K562 (cell line): ENCODE measurements around the gene CREB3L1. TPM values are rescaled to one million over a fixed set of nuclear protein-coding genes. Genes with fewer than 3 reads are reported as not detected.
A peak's percentile ranks its signal among the peaks of the same experiment; 100 is the strongest.

Experiments used
- BMI1 ChIP-seq: fragments of 150-350 bp; IDR thresholded peaks from 2 replicates; pipeline ENCODE4 v1.6.1; 2014; ENCODE audit warnings: low read length
- DEAF1 ChIP-seq: fragments of 450-650 bp; formaldehyde crosslinking; IDR thresholded peaks from 2 replicates; pipeline ENCODE4 v1.4.0; 2020; ENCODE audit warnings: mild to moderate bottlenecking, moderate library complexity
- ETS1 ChIP-seq: conservative IDR thresholded peaks from 2 replicates; pipeline ENCODE4 v1.6.1; 2011; ENCODE audit warnings: low read depth, mild to moderate bottlenecking, low read length; ENCODE audit not compliant: control insufficient read depth
- FIP1L1 ChIP-seq: fragments of 200-400 bp; formaldehyde crosslinking; IDR thresholded peaks from 2 replicates; pipeline ENCODE4 v1.6.1; 2018; ENCODE audit warnings: mild to moderate bottlenecking, low read depth, low read length; ENCODE audit not compliant: poor library complexity, severe bottlenecking
- FOXA1 ChIP-seq: fragments of 450-650 bp; IDR thresholded peaks from 2 replicates; pipeline ENCODE4 v1.6.1; 2016; ENCODE audit warnings: mild to moderate bottlenecking, borderline replicate concordance
- HNRNPL ChIP-seq: fragments of 200-400 bp; formaldehyde crosslinking; IDR thresholded peaks from 2 replicates; pipeline ENCODE4 v1.6.1; 2017; ENCODE audit warnings: low read depth, mild to moderate bottlenecking, low read length
- HNRNPLL ChIP-seq: fragments of 200-400 bp; formaldehyde crosslinking; IDR thresholded peaks from 2 replicates; pipeline ENCODE4 v1.6.1; 2017; ENCODE audit warnings: low read length, low read depth, mild to moderate bottlenecking; ENCODE audit not compliant: poor library complexity, severe bottlenecking
- IRF9 ChIP-seq: fragments of 450-650 bp; IDR thresholded peaks from 2 replicates; pipeline ENCODE4 v1.6.1; 2016; ENCODE audit warnings: missing biosample characterization, missing genetic modification characterization
- MBD2 ChIP-seq: sonication (generic); IDR thresholded peaks from 2 replicates; pipeline ENCODE4 v1.6.1; 2016; ENCODE audit warnings: low read depth, borderline replicate concordance
- RHOXF2B ChIP-seq: fragments of 250-450 bp; sonication (Bioruptor Pico); conservative IDR thresholded peaks from 2 replicates; pipeline ENCODE4 v1.5.1; 2021
- SNAPC5 ChIP-seq: fragments of 250-450 bp; sonication (Bioruptor Pico); IDR thresholded peaks from 2 replicates; pipeline ENCODE4 v1.8.0; 2021; ENCODE audit warnings: moderate library complexity, mild to moderate bottlenecking, inconsistent platforms
- SOX6 ChIP-seq: fragments of 450-650 bp; IDR thresholded peaks from 2 replicates; pipeline ENCODE4 v1.6.1; 2014; ENCODE audit warnings: mild to moderate bottlenecking
- XRCC3 ChIP-seq: fragments of 450-650 bp; IDR thresholded peaks from 2 replicates; pipeline ENCODE4 v1.6.1; 2017; ENCODE audit warnings: mild to moderate bottlenecking, moderate library complexity
- ZMIZ1 ChIP-seq, 2 experiments: fragments of 150-350 bp in 1 of 2; IDR thresholded peaks; 2 replicates each; pipeline ENCODE4 v1.6.1; 2012 to 2016; ENCODE audit warnings: low read depth in 2 of 2, low read length in 2 of 2, mild to moderate bottlenecking in 1 of 2, moderate library complexity in 1 of 2
- ZNF511 ChIP-seq: sonication (generic); formaldehyde crosslinking; IDR thresholded peaks from 2 replicates; pipeline ENCODE4 v1.8.0; 2022; ENCODE audit warnings: mild to moderate bottlenecking, missing genetic modification reagents
- polyA plus RNA-seq, 8 experiments: library from polyadenylated mRNA; depleted of rRNA in 4 of 8; stranded (reverse) in 5 of 8; unstranded in 3 of 8; fragments of >200 nt; fragmentation: Nextera tagmentation in 2 of 8; fragmentation: Illumina TruSeq in 1 of 8; extraction: Ambion mirVana in 2 of 8; extraction: Trizol in 1 of 8; gene quantifications; 2 replicates each; pipeline versions ENCODE4 v1.2.1 to v1.2.3, GENCODE V29; 2011 to 2014; ENCODE audit warnings: inconsistent platforms in 1 of 8, missing spikeins in 1 of 8
- total RNA-seq, 7 experiments: library from RNA; depleted of rRNA in 6 of 7; stranded (reverse); fragments of >200 nt in 6 of 7; fragmentation: Illumina TruSeq in 2 of 7; extraction: Trizol in 2 of 7; gene quantifications; 2 replicates each; pipeline versions ENCODE4 v1.2.1 to v1.2.3, GENCODE V29; 2011 to 2021; ENCODE audit warnings: low replicate concordance in 1 of 7

The CREB3L1 gene
- total and polyA plus RNA-seq, 9 of the 15 experiments (the other 6 are each of a cell fraction or from before 2014, with no cell fraction given), result 1.2 to 27.6 (median 3.7) TPM

- TF ChIP-seq ZMIZ1 (IDR thresholded peaks at IDR 0.05; ENCODE audit: low read depth in 2 of 2, low read length in 2 of 2), result peak in 1 of 2 experiments; percentile 67; a peak in 1 of 4 replicates
- TF ChIP-seq XRCC3, result no peak
- TF ChIP-seq ZNF511 (CRISPR knock-in tag), result peak; percentile 92
- 0 out of 2 replicates have a peak, but pooled peaks have one; percentile 16 for TF ChIP-seq ETS1
- TF ChIP-seq HNRNPLL, result no peak
- TF ChIP-seq SNAPC5 (CRISPR knock-in tag), result no peak
- 0 out of 2 replicates have a peak, but pooled peaks have one; percentile 7 for TF ChIP-seq RHOXF2B (CRISPR knock-in tag)
- TF ChIP-seq HNRNPL, result no peak
- TF ChIP-seq DEAF1 (CRISPR knock-in tag), result no peak
- TF ChIP-seq MBD2, result peak; percentile 72; the same call in 1 of the 2 replicates
- TF ChIP-seq IRF9 (tag), result no peak; the same call in 1 of the 2 replicates
- TF ChIP-seq FOXA1, result no peak
- no peak for TF ChIP-seq BMI1
- peak; percentile 54 for TF ChIP-seq SOX6
- TF ChIP-seq FIP1L1, result no peak
These were observed 40.0 kb upstream of the CREB3L1 start (continued) for GRCh38 chr11:46237248-46238077.
